Right cardiac atrium (tissue), 5 donors: ENCODE results near the gene NMNAT3. TPM values are rescaled to one million over a fixed set of nuclear protein-coding genes. Genes with fewer than 3 reads are reported as not detected.

Experiments used
- ATAC-seq, 2 donors: fragments of 200-7000 bp; cut with Tn5 transposase; one replicate each; pipeline versions ENCODE4 v1.8.0 to v1.9.1; 2020; ENCODE audit warnings: moderate library complexity in 2 of 2, mild to moderate bottlenecking in 1 of 2
- DNase-seq, 3 donors: peaks; one replicate each; pipeline ENCODE4 v3.0.0-alpha.2; 2020
- H3K27ac ChIP-seq: one replicate; pipeline ENCODE4 v1.5.1; 2013; ENCODE audit warnings: mild to moderate bottlenecking, low read length, control low read depth, moderate library complexity
- H3K27me3 ChIP-seq: one replicate; pipeline ENCODE4 v1.6.1; 2013; ENCODE audit not compliant: control insufficient read depth, insufficient read depth
- H3K4me1 ChIP-seq: one replicate; pipeline ENCODE4 v1.6.1; 2013; ENCODE audit warnings: low read length; ENCODE audit not compliant: control insufficient read depth, insufficient read depth
- H3K4me3 ChIP-seq: one replicate; pipeline ENCODE4 v1.5.1; 2013; ENCODE audit warnings: low read length, control low read depth
- H3K9me3 ChIP-seq: one replicate; pipeline ENCODE4 v1.6.1; 2013; ENCODE audit warnings: low read length; ENCODE audit not compliant: control insufficient read depth
- WGBS: extraction: QIAGEN DNeasy Blood & Tissue Kit; methylation state at CpG from one replicate; pipeline ENCODE4 v1.1.7; 2013; 5-methylcytosine and 5-hydroxymethylcytosine counted together
- intact Hi-C, 4 donors: fragments of 100-400 bp; cut with DNase I; formaldehyde crosslinking; loops; one replicate each; pipeline versions ENCODE4 v1.11.0 to v1.14.0; 2022 to 2023
- long read RNA-seq, 4 donors: library from polyadenylated mRNA; unstranded; transcript quantifications; one replicate each; pipeline ENCODE4 v2.0.0, GENCODE V29; 2020 to 2021
- polyA plus RNA-seq: library from polyadenylated mRNA; stranded (reverse); fragments of 200-250 nt; gene quantifications from one replicate; pipeline ENCODE4 v1.2.3, GENCODE V29; 2013
- total RNA-seq, 4 donors: library from RNA; stranded (reverse); fragmentation: NEBNext Ultra II Directional; extraction: Animal tissue kit (Norgen Biotek cat#: 25700); gene quantifications; one replicate each; pipeline ENCODE4 v1.2.1, GENCODE V29; 2021
- donor health status: healthy with polysubstance abuse.
- donor health status: DM: no; HTN: yes; CAD: no.
- donor health status: DM: no; HTN: no; CAD: no.
- donor health status: DM: no; HTN: yes; CAD: no; lungs with severe emphysema.
- donor health status: DM: yes; HTN: yes; CAD: no.

NMNAT3 gene
- total RNA-seq, result 10 to 100 TPM in 3 of 4 donors, 1 to 10 TPM in 1; 9.6 to 19.2 (median 16.9) TPM
- 12.3 TPM for polyA plus RNA-seq
- long read RNA-seq, donor 1, transcript NMNAT3-201 (6 exons, 1,569 nt), result major isoform, 18 of 36 reads
- long read RNA-seq, donor 1, partial matches to known transcripts, result 1 of 36 reads
- long read RNA-seq, donor 1, other reads (novel, unspliced or antisense), result 9 of 36 reads
- long read RNA-seq, donor 2, transcript NMNAT3-201 (6 exons, 1,569 nt), result major isoform, 9 of 21 reads
- long read RNA-seq, donor 2, partial matches to known transcripts, result 0 of 21 reads
- long read RNA-seq, donor 2, other reads (novel, unspliced or antisense), result 9 of 21 reads
- long read RNA-seq, donor 3, transcript NMNAT3-201 (6 exons, 1,569 nt), result major isoform, 22 of 64 reads
- long read RNA-seq, donor 3, partial matches to known transcripts, result 5 of 64 reads
- long read RNA-seq, donor 3, other reads (novel, unspliced or antisense), result 24 of 64 reads
- long read RNA-seq, donor 4, transcript NMNAT3-201 (6 exons, 1,569 nt), result major isoform, 14 of 24 reads
- long read RNA-seq, donor 4, partial matches to known transcripts, result 2 of 24 reads
- long read RNA-seq, donor 4, other reads (novel, unspliced or antisense), result 7 of 24 reads

- Histone ChIP-seq H3K27ac (peak within 1 kb of the TSS; percentile 26), H3K4me1 (no peaks in the 10 kb centered on the region), H3K4me3 (peak within 1 kb of the TSS; percentile 57), H3K27me3 (no peaks in the 10 kb centered on the region), H3K9me3 (no peaks in the 10 kb centered on the region)
- peak; percentile 90 to 96 (median 94) for DNase-seq
- peak; percentile 100 for ATAC-seq
- 2% methylated on average over 65 of the region's 65 CpGs for WGBS
- intact Hi-C loops, result no loop called here
Measured at GRCh38 chr3:139677388-139678155, at the start of gene NMNAT3. Gene NMNAT3, minus strand, starts transcription at chr3:139677972. Its CDS starts 50,248 bp downstream, at chr3:139627724.

- DNase-seq, result no peak
- intact Hi-C loops, result loop anchor here in 1 of 4 donors (10.0 kb wide), 1 partner anchor 183 kb away; no protein-coding TSS in a partner anchor
- WGBS, result 69% methylated on average over 1 of the region's 1 CpG
Measured at GRCh38 chr3:139721370-139721769, 43.6 kb upstream of the NMNAT3 start.

GRCh38 chr3:139718415-139718814 is 40.6 kb upstream of the NMNAT3 start:
- DNase-seq (peak; percentile 47 to 77 (median 66)), ATAC-seq (peak; percentile 76 to 77)
- WGBS, result 28% methylated on average over 3 of the region's 3 CpGs
- Histone ChIP-seq H3K27ac (no peak overlapping the region), H3K9me3 (no peaks in the 10 kb centered on the region), H3K4me3 (no peak overlapping the region), H3K27me3 (no peaks in the 10 kb centered on the region), H3K4me1 (peaks cover 2% of the 10 kb centered on the region)
- intact Hi-C loops, result no loop called here

More at GRCh38 chr3:139721370-139721769, 43.6 kb upstream of the NMNAT3 start:
- no peak overlapping the region for H3K27ac ChIP-seq
- no peaks in the 10 kb centered on the region for H3K27me3 ChIP-seq
- no peaks in the 10 kb centered on the region for H3K9me3 ChIP-seq
- peaks cover 2% of the 10 kb centered on the region for H3K4me1 ChIP-seq
- H3K4me3 ChIP-seq, result no peak overlapping the region
- no peak for ATAC-seq

GRCh38 chr3:139716908-139717485 is 39.2 kb upstream of the NMNAT3 start:
- intact Hi-C loops, result no loop called here
- WGBS, result 38% methylated on average over 3 of the region's 3 CpGs
- Histone ChIP-seq H3K4me3 (no peak overlapping the region), H3K27me3 (no peaks in the 10 kb centered on the region), H3K27ac (no peak overlapping the region), H3K4me1 (peaks cover 2% of the 10 kb centered on the region), H3K9me3 (no peaks in the 10 kb centered on the region)
- DNase-seq, result no peak
- ATAC-seq, result no peak

GRCh38 chr3:139715743-139716360 is 38.1 kb upstream of the NMNAT3 start:
- DNase-seq (no peak), ATAC-seq (no peak)
- intact Hi-C loops, result no loop called here
- WGBS, result 40% methylated on average over 2 of the region's 2 CpGs
- Histone ChIP-seq H3K4me1 (peaks cover 2% of the 10 kb centered on the region), H3K9me3 (no peaks in the 10 kb centered on the region), H3K4me3 (no peak overlapping the region), H3K27ac (no peak overlapping the region), H3K27me3 (no peaks in the 10 kb centered on the region)

- Histone ChIP-seq H3K4me1 (peaks cover 2% of the 10 kb centered on the region), H3K4me3 (no peak overlapping the region), H3K27ac (no peak overlapping the region), H3K9me3 (no peaks in the 10 kb centered on the region), H3K27me3 (no peaks in the 10 kb centered on the region)
- ATAC-seq, result no peak
- WGBS, result 80% methylated on average over 2 of the region's 2 CpGs
- intact Hi-C loops, result no loop called here
- no peak for DNase-seq
Measured at GRCh38 chr3:139715166-139715565, 37.4 kb upstream of the NMNAT3 start.

- ATAC-seq, result no peak
- no peak for DNase-seq
- WGBS, result 53% methylated on average over 3 of the region's 3 CpGs
- intact Hi-C loops, result no loop called here
- H3K27ac ChIP-seq, result no peak overlapping the region
- H3K4me1 ChIP-seq, result no peaks in the 10 kb centered on the region
- no peak overlapping the region for H3K4me3 ChIP-seq
- no peaks in the 10 kb centered on the region for H3K27me3 ChIP-seq
- H3K9me3 ChIP-seq, result no peaks in the 10 kb centered on the region
Measured at GRCh38 chr3:139710212-139710611, 32.4 kb upstream of the NMNAT3 start.

GRCh38 chr3:139705631-139706030 is 27.9 kb upstream of the NMNAT3 start:
- Histone ChIP-seq H3K4me3 (no peak overlapping the region), H3K27me3 (no peaks in the 10 kb centered on the region), H3K27ac (no peak overlapping the region), H3K4me1 (no peaks in the 10 kb centered on the region), H3K9me3 (no peaks in the 10 kb centered on the region)
- ATAC-seq (no peak), DNase-seq (no peak)
- WGBS, result 66% methylated on average over 3 of the region's 3 CpGs
- intact Hi-C loops, result no loop called here

- H3K27me3 ChIP-seq, result no peaks in the 10 kb centered on the region
- intact Hi-C loops, result no loop called here
- H3K4me1 ChIP-seq, result no peaks in the 10 kb centered on the region
- H3K9me3 ChIP-seq, result no peaks in the 10 kb centered on the region
- ATAC-seq (no peak), DNase-seq (no peak)
- WGBS, result 94% methylated on average over 2 of the region's 2 CpGs
- H3K27ac ChIP-seq, result no peak overlapping the region
- H3K4me3 ChIP-seq, result no peak overlapping the region
Measured at GRCh38 chr3:139696314-139696604, 18.5 kb upstream of the NMNAT3 start.

- no peak for ATAC-seq
- H3K27me3 ChIP-seq, result no peaks in the 10 kb centered on the region
- intact Hi-C loops, result no loop called here
- no peaks in the 10 kb centered on the region for H3K9me3 ChIP-seq
- DNase-seq, result no peak
- no peaks in the 10 kb centered on the region for H3K4me1 ChIP-seq
- H3K4me3 ChIP-seq, result no peak overlapping the region
- 63% methylated on average over 6 of the region's 6 CpGs for WGBS
- H3K27ac ChIP-seq, result no peak overlapping the region
Measured at GRCh38 chr3:139695426-139696313, 17.9 kb upstream of the NMNAT3 start.
